HG03378 (cell line): Measurements from ENCODE around the gene HOXD9.

Experiments used
- ATAC-seq: cut with Tn5 transposase; IDR thresholded peaks from one replicate; pipeline ENCODE4 v1.9.1; 2021; ENCODE audit warnings: mild to moderate bottlenecking, moderate library complexity; ENCODE audit not compliant: unreplicated experiment

Gene HOXD9

GRCh38 chr2:176098366-176099158 is 24.0 kb upstream of the HOXD9 start:
- no peak for ATAC-seq

DNA sequence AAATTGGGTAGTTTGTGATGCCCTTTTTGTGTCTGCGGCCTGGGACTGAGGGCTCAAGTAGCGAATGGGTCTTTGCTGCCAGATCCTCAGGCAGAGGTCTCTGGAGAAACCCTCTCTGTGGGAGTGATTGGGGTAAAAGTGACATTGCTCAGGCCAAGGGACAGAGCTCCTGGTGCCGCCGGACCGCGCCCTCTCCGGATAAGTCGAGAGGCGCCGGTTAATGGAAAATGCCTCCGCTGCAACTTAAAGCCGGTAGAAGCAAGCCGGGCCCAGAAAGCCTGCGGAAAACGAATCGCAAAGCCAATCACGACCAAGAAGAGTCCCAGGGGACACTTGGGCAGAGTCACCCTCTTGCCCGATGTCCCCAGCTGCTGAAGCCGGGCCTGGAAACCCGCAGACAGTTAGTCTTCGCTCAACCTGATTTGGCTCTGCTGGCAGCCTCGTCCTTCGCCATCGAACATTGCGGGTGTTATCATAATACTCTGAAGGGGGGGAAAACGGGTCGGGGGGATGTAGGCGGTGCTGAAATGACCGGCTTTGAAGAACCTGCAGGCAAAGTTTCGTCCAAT is 23.3 kb upstream of the HOXD9 start:
- no peak for ATAC-seq

- ATAC-seq = no peak
These were observed 22.6 kb upstream of the HOXD9 start, which contains the start of gene HOXD12 for GRCh38 chr2:176099728-176100546. HOXD12 (plus strand) TSS chr2:176099795; CDS start chr2:176099802, 7 bp downstream.

- ATAC-seq = no peak
These were observed 21.9 kb upstream of the HOXD9 start for GRCh38 chr2:176100547-176101140.

DNA sequence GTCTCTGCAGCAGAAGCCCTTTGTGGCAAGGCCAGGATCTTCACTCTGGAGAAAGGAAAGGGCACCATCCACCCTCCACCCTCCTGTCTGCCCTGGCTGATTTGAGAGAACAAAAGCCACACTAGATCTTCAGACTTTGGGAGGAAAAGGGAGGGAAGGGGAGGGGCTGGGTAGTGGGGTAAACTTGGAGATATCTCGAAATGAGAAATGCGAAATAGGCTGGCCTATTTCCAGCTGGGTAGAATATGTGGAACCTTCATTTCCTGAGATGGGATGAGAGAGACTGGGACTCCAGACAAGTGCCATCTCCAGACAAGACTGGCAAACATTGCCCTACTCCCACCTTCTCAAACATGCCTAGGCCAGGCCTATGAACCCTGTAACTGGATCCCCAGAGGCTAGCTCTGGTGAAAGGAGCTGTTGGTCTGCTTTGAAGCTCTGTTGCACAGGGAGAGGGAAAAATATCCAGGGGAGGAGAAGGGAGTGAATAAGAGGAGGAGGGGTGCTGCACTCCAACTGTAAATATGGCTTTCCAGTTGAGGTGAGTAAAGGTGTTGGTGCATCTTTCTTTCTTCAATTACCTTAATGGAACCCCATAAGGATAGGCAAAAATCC is 21.2 kb upstream of the HOXD9 start:
- no peak for ATAC-seq

GRCh38 chr2:176101842-176102241 is 20.7 kb upstream of the HOXD9 start:
- ATAC-seq = no peak

DNA sequence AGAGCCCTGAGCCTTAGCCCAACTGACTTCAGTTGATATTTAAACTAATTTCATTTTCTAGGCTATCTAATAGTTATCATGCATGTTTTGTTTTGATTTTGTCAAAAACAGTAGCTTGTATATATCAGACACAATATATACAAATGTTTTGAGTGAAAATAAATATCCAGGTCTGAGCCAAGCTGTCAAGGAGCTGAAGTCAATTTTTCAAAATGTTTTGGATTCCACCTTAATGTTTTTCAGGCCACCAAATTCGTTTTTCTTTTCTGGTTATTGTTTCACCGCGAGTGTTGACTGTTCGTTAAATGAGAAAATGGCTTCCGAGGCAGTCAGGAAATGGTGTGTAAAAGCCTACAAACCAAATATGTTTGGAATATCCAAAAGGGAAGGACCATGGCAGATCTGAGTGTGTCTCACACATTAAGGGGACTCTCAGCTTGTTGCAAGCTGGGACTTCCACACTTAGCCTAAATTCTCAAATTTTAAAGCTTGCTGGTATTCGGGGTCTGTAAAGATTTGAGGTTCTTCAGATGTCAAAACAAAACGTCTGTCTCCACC is 20.1 kb upstream of the HOXD9 start:
- ATAC-seq = no peak

- no peak for ATAC-seq
These were observed 19.3 kb upstream of the HOXD9 start for GRCh38 chr2:176103194-176103593.

- no peak for ATAC-seq
These were observed 18.7 kb upstream of the HOXD9 start for GRCh38 chr2:176103742-176104315.

- no peak for ATAC-seq
These were observed 18.0 kb upstream of the HOXD9 start for GRCh38 chr2:176104316-176105077.

GRCh38 chr2:176105078-176105729 is 17.3 kb upstream of the HOXD9 start:
- ATAC-seq = no peak

DNA sequence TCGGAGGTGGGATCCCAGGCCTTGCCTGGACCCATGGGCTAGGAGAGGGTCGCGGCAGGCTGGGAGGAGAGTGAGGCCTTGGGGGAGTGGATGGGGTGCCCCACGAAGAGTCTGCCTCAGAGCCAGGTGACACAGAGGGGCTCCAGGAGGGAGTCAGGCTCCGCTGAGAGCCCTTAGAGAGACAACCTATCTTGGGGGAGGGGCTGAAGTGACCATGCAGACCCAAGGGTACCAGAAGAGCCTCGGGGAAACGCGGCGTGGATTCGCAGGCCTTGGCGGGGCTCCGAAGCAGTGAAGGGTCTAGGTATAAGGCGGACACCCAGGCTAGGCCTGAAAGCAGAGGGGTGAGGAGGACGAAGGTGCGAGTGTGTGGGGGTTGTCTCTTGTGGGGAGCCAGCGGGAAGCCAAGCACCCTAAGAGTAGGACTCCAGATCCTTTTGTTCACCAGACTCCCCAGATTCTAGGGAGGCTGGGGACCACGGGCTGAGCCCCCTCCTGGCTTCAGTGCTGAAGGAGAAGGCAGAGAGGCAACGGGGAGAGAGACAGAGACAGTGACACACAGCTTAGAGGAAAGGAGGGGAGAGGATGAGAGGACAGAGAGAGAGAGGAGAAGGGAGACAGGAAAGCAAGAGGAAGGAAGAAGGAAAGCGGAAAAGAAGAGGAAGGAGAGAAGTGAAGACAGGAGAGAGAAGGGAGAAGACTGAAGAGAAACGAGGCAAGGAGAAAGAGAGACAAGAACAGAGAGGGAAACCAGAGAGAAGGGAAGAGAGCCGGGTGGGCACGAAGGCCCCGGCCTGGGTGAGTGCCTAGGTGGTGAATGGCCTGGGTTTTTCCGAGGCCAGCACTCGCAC is 16.6 kb upstream of the HOXD9 start:
- no peak for ATAC-seq

GRCh38 chr2:176106581-176107539 is 15.7 kb upstream of the HOXD9 start, which contains the start of gene HOXD11:
HOXD11 (plus strand) TSS chr2:176107280; CDS start chr2:176107356, 76 bp downstream.
- no peak for ATAC-seq

DNA sequence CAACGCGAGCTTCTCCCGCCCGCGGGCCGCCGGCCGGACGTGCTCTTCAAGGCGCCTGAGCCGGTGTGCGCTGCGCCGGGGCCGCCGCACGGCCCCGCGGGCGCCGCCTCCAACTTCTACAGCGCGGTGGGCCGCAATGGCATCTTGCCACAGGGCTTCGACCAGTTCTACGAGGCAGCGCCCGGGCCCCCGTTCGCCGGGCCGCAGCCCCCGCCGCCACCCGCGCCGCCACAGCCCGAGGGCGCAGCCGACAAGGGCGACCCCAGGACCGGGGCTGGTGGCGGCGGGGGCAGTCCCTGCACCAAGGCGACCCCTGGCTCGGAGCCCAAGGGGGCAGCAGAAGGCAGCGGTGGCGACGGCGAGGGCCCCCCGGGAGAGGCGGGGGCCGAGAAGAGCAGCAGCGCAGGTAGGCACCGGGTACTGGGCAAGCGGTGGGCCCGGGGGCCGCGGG is 14.8 kb upstream of the HOXD9 start:
- no peak for ATAC-seq

DNA sequence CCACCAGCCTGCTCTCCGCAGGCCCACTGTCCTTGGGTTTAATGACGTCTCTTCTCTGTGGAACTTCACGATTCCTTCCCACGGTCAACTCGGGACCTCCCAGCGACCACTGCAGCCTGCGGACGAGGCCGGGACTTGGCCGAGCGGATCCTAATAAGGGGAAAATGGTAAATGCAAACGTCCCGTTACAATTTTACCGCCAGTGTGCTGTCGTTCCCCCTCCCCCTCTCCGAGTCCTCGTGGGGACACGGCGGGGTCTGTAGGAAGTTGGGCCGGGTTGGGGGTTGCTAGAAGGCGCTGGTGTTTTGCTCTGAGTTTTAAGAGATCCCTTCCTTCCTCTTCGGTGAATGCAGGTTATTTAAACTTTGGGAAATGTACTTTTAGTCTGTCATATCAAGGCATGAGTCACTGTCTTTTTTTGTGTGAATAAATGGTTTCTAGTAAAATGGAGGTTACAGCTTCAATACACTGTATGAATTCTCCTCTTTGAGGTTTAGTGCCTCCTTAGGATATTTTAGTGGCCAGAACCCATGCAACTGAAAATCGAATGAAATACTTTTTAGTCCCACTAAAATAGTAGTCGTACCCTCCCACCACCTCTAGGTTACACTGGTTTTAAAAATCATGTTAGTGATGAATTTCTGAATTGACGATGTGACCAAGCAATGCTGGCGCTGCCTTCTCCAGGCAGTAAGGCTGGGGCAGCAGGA is 13.2 kb upstream of the HOXD9 start:
- no peak for ATAC-seq

DNA sequence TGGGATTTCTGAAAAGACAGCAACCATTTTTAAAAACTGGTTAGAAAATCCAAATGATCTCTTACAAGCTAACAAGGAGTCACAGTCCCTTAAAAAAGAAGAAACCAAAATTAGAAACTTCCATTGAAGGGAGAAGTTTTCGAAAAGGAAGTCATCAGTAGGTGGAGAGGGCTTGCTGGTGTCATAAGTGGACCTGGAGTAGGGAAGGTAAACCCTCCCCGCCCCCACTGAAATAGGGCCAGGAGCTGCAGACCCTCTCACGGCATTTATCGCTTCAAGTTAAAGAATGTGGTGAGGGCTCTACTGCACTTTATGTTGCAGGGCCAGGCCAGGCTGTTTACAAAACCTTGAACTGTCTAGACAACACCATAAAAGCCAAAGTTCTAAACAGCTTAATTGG is 12.6 kb upstream of the HOXD9 start:
- no peak for ATAC-seq
